MCF 10A (cell line): ENCODE data around the gene ARHGDIA. TPM values are rescaled to one million over a fixed set of nuclear protein-coding genes. Genes with fewer than 3 reads are reported as not detected.

ENCODE experiments used
- BruUV-seq: library from RNA; stranded (reverse); fragments of 400-500 nt; replicated peaks from 2 replicates; lab custom pipeline; 2021; lab: Mats Ljungman, UMichigan
- CTCF ChIA-PET: fragments of 300-600 bp; sonication (Branson Sonifier 250); formaldehyde crosslinking; extraction: SDS; loops from one replicate; lab custom pipeline; 2021; ENCODE audit warnings: antibody characterized with exemption, inconsistent platforms; lab: Yijun Ruan, JAX
- POLR2A ChIA-PET: fragments of 300-600, 350-650 bp; sonication (Branson Sonifier 250); formaldehyde crosslinking; extraction: SDS; loops from one replicate; lab custom pipeline; 2020; ENCODE audit warnings: antibody characterized with exemption, inconsistent platforms; lab: Yijun Ruan, JAX
- DNase-seq: peaks from one replicate; pipeline ENCODE4 v3.0.0-alpha.2; 2018; ENCODE audit not compliant: unreplicated experiment
- H3K27ac Mint-ChIP-seq: one replicate; pipeline ENCODE4 v1.8.0; 2022; ENCODE audit warnings: mild to moderate bottlenecking, low read depth, mixed read lengths; ENCODE audit not compliant: unreplicated experiment
- H3K27me3 Mint-ChIP-seq: one replicate; pipeline ENCODE4 v1.8.0; 2022; ENCODE audit warnings: mixed read lengths; ENCODE audit not compliant: insufficient read depth, unreplicated experiment
- H3K36me3 Mint-ChIP-seq: one replicate; pipeline ENCODE4 v1.8.0; 2022; ENCODE audit warnings: mild to moderate bottlenecking, moderate library complexity, mixed read lengths; ENCODE audit not compliant: insufficient read depth, unreplicated experiment
- H3K4me1 Mint-ChIP-seq: one replicate; pipeline ENCODE4 v1.8.0; 2022; ENCODE audit warnings: mixed read lengths; ENCODE audit not compliant: insufficient read depth, unreplicated experiment
- H3K4me3 Mint-ChIP-seq: one replicate; pipeline ENCODE4 v1.8.0; 2022; ENCODE audit warnings: mild to moderate bottlenecking, moderate library complexity, mixed read lengths; ENCODE audit not compliant: unreplicated experiment
- H3K9me3 Mint-ChIP-seq: one replicate; pipeline ENCODE4 v1.8.0; 2022; ENCODE audit warnings: mixed read lengths; ENCODE audit not compliant: unreplicated experiment
- CTCF ChIP-seq: fragments of 200-600 bp; IDR thresholded peaks from one replicate; pipeline ENCODE4 v1.8.0; 2022; ENCODE audit warnings: antibody characterized with exemption, mild to moderate bottlenecking; ENCODE audit not compliant: unreplicated experiment
- intact Hi-C: fragments of 100-400 bp; cut with micrococcal nuclease; formaldehyde crosslinking; loops from 2 replicates; pipeline ENCODE4 v1.14.1; 2022
- total RNA-seq: library from RNA; stranded (reverse); gene quantifications from 2 replicates; pipeline ENCODE4 v1.2.3, GENCODE V29; 2022

Gene ARHGDIA
- total RNA-seq, 1 experiment from 2014 or later, result 271 TPM

- intact Hi-C loops, result no loop called here
- TF ChIP-seq CTCF, result no peak
- Mint-ChIP-seq H3K4me1 (no peaks in the 10 kb centered on the region), H3K4me3 (no peak overlapping the region), H3K27me3 (no peaks in the 10 kb centered on the region), H3K36me3 (peaks cover 59% of the 10 kb centered on the region), H3K27ac (no peak overlapping the region), H3K9me3 (no peaks in the 10 kb centered on the region)
- no peak for DNase-seq
- no TSS peak for BruUV-seq
- ChIA-PET POLR2A (interaction anchor here (0.6 to 2.2 kb wide), 8 partner anchors 9 to 120 kb away, joined by 3 to 8 read pairs (median 3); partner anchors contain the start of gene MCRIP1), CTCF (interaction anchor here (0.6 kb wide), 1 partner anchor 13 kb away, joined by 3 read pairs; no protein-coding TSS in a partner anchor)
These were observed 28.2 kb downstream of the ARHGDIA start for GRCh38 chr17:81842725-81843504.

- no peaks in the 10 kb centered on the region for H3K9me3 Mint-ChIP-seq
- H3K36me3 Mint-ChIP-seq, result peaks cover 53% of the 10 kb centered on the region
- no peak overlapping the region for H3K27ac Mint-ChIP-seq
- BruUV-seq, result no TSS peak
- no peak for TF ChIP-seq CTCF
- no peak overlapping the region for H3K4me3 Mint-ChIP-seq
- no peaks in the 10 kb centered on the region for H3K27me3 Mint-ChIP-seq
- intact Hi-C loops, result no loop called here
- no peaks in the 10 kb centered on the region for H3K4me1 Mint-ChIP-seq
- ChIA-PET POLR2A (interaction anchor here (0.7 to 2.2 kb wide), 5 partner anchors 9 to 120 kb away, joined by 3 to 8 read pairs (median 3); partner anchors contain the start of gene MCRIP1), CTCF (no interaction called here)
- DNase-seq, result no peak
These were observed 28.8 kb downstream of the ARHGDIA start for GRCh38 chr17:81842378-81842724.

GRCh38 chr17:81841866-81842265, 29.3 kb downstream of the ARHGDIA start:
- no peaks in the 10 kb centered on the region for H3K27me3 Mint-ChIP-seq
- peaks cover 49% of the 10 kb centered on the region for H3K36me3 Mint-ChIP-seq
- ChIA-PET POLR2A (interaction anchor here (0.6 to 2.2 kb wide), 5 partner anchors 9 to 21 kb away, joined by 3 to 8 read pairs (median 3); partner anchors contain the start of gene MCRIP1), CTCF (interaction anchor here (0.6 kb wide), 2 partner anchors 26 to 121 kb away, joined by 3 read pairs; no protein-coding TSS in a partner anchor)
- no peak for DNase-seq
- no peak overlapping the region for H3K27ac Mint-ChIP-seq
- H3K4me3 Mint-ChIP-seq, result no peak overlapping the region
- intact Hi-C loops, result no loop called here
- H3K9me3 Mint-ChIP-seq, result no peaks in the 10 kb centered on the region
- H3K4me1 Mint-ChIP-seq, result no peaks in the 10 kb centered on the region
- TF ChIP-seq CTCF, result no peak
- no TSS peak for BruUV-seq
